GM12872 (cell line): ENCODE measurements around the gene VPS72.

Source experiments
- TF ChIP-seq, protein P1 (sequence below): IDR thresholded peaks from 3 replicates; pipeline ENCODE4 v1.5.1; 2011; ENCODE audit warnings: low read depth, mild to moderate bottlenecking, low read length, moderate library complexity; ENCODE audit not compliant: insufficient read depth

VPS72 gene

DNA sequence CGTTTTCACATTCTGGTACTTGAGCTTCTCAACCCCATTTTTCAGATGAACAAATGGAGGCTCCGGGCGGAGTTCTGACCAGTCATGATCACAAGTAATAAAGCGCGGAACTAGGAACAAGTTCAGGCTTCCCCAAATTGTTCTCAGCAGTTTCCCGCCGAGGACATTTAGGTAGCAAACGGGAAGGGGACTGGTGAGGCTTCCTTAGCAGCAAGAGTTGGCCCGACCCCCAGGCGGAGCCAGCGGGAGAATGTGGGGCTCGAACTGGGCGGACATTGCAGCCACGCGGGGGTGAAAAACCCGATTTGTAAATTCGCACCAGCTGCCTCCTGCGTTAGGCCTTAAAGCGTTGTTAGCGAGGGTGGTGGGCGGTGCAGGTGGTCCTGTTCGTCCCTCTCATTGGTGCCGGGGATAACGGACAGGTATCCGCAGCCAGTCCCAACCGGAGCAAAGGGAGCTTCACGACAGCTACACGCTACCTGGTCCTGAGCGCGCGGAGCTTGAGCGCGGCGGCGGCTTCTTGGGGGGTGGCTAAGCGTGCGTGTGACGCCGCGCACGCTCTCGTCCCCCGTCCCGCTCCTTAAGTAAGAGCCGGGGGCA lies 58.9 kb downstream of the VPS72 start:
- TF ChIP-seq, protein P1, sequence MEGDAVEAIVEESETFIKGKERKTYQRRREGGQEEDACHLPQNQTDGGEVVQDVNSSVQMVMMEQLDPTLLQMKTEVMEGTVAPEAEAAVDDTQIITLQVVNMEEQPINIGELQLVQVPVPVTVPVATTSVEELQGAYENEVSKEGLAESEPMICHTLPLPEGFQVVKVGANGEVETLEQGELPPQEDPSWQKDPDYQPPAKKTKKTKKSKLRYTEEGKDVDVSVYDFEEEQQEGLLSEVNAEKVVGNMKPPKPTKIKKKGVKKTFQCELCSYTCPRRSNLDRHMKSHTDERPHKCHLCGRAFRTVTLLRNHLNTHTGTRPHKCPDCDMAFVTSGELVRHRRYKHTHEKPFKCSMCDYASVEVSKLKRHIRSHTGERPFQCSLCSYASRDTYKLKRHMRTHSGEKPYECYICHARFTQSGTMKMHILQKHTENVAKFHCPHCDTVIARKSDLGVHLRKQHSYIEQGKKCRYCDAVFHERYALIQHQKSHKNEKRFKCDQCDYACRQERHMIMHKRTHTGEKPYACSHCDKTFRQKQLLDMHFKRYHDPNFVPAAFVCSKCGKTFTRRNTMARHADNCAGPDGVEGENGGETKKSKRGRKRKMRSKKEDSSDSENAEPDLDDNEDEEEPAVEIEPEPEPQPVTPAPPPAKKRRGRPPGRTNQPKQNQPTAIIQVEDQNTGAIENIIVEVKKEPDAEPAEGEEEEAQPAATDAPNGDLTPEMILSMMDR = no peak

- TF ChIP-seq, protein P1 = no peak
These were observed 61.2 kb downstream of the VPS72 start for GRCh38 chr1:151128800-151129199.
